RWPE1 (cell line): ENCODE data around the gene PDE1C.

ENCODE experiments used
- CTCF ChIA-PET: fragments of 350-600 bp; sonication (Branson Sonifier 250); formaldehyde crosslinking; extraction: SDS; loops from one replicate; lab custom pipeline; 2021; lab: Yijun Ruan, JAX
- POLR2A ChIA-PET: fragments of 400-600 bp; formaldehyde crosslinking; extraction: SDS; loops from one replicate; lab custom pipeline; 2020; ENCODE audit warnings: antibody characterized with exemption; ENCODE audit not compliant: low non-redundant PET; lab: Yijun Ruan, JAX
- DNase-seq: peaks from one replicate; pipeline ENCODE4 v3.0.0; 2012; ENCODE audit warnings: low spot score
- H3K27ac ChIP-seq: fragments of 450-650 bp; 2 replicates; pipeline ENCODE4 v1.5.1; 2017
- TF ChIP-seq, protein P1 (sequence below): fragments of 450-650 bp; conservative IDR thresholded peaks from 2 replicates; pipeline ENCODE4 v1.5.1; 2017; ENCODE audit warnings: low read depth, mild to moderate bottlenecking

The PDE1C gene

DNA sequence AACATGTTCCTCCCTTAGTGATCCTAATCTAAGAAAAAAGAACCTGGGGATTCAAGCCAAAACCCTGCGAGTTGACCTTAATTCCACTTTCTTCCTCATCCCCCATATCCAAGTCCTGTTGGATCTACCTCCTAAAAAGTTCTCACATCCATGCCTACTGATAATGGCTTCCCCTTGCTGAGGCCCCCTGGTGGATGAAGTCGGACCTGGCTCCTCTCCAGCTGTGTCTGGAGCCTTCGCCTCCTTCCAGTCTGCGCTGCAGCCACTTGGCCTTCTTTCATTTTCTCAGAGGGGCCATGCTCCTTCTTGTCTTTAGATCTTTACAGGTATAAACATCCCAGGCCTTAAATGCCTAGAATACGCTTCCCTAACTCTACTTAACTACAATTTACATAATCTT, 8.1 kb downstream of the PDE1C start:
- CTCF ChIA-PET, result interaction anchor here (0.6 kb wide), 1 partner anchor 130 kb away, joined by 4 read pairs; no protein-coding TSS in a partner anchor
- DNase-seq, result peak; percentile 18
- TF ChIP-seq, protein P1, sequence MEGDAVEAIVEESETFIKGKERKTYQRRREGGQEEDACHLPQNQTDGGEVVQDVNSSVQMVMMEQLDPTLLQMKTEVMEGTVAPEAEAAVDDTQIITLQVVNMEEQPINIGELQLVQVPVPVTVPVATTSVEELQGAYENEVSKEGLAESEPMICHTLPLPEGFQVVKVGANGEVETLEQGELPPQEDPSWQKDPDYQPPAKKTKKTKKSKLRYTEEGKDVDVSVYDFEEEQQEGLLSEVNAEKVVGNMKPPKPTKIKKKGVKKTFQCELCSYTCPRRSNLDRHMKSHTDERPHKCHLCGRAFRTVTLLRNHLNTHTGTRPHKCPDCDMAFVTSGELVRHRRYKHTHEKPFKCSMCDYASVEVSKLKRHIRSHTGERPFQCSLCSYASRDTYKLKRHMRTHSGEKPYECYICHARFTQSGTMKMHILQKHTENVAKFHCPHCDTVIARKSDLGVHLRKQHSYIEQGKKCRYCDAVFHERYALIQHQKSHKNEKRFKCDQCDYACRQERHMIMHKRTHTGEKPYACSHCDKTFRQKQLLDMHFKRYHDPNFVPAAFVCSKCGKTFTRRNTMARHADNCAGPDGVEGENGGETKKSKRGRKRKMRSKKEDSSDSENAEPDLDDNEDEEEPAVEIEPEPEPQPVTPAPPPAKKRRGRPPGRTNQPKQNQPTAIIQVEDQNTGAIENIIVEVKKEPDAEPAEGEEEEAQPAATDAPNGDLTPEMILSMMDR, result no peak
- POLR2A ChIA-PET, result no interaction called here
- H3K27ac ChIP-seq, result no peak overlapping the region

DNA sequence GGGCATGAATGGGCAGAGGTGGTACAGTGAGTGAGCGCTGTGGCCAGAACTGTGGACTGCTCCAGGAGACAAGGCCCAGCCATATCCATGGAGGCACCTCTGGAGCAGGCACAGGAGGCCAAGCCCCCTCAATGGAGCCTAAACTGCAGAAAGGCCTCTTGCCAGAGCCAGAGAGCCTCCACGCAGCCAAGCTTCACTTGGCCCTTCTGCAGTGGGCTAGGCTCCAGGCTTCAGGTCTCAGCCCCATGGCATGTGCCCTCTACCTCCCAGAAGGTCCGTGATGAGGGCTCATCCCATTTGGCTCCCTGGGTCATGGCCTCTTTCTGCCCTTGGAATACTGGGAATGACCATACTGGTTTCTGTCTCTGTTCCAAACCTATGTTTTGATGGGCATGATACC, 8.9 kb downstream of the PDE1C start:
- TF ChIP-seq, protein P1, result no peak
- no peak overlapping the region for H3K27ac ChIP-seq
- DNase-seq, result no peak
- ChIA-PET POLR2A (no interaction called here), CTCF (no interaction called here)

DNA sequence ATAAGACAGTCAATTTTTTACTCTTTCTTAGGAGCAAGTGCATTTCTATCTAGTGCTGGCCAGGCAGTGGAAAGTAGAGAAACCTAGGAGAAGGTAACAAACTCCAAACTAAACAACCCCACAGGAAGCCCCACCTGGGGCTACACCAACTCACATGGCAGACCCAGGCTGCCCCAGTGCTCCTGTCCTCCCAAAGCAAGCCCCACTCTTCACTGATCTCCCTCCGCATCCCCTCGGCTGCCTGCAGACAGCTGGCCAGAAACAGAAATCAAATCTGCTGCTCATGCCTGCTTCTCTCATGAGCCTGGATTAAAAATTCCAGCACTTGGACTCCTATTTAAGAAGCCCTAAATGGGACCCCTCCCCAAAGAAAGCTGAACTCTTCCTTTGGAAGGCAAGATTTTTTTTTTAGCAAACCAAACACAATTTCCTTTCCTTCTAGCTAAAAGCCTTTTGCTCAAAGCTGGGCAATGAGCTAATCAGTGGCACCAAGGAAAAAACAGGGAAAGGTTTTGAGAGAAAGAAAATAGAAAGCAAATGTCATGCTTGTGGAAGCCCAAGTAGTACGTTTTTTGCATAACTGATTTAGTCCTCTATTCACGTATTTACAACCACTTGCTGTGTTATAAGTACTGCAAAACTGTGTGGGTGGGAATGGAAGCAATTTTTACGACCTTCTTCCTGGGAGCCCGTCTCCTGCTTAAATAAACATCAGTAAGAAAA, 10.8 kb downstream of the PDE1C start:
- TF ChIP-seq, protein P1, result no peak
- DNase-seq, result no peak
- ChIA-PET POLR2A (no interaction called here), CTCF (no interaction called here)
- H3K27ac ChIP-seq, result no peak overlapping the region

DNA sequence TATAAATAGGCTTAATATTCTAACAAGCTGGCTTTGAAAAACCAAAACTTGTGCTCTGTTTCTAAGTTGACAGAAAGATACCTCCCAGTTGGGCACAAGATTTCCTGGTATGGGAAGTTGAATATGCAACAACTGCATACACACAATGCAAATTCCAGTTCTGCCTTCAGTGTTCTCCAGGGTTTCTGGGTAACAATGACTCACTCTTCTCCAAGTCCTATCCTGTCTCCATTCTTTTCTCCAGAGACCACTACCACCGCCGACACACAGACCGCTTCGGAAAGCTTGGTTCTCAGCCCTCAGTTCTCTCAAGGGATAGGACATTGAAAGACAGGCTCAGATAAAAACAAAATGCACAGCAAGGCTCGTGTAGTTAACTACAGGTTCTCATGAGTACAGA, 12.2 kb downstream of the PDE1C start:
- POLR2A ChIA-PET, result no interaction called here
- no peak overlapping the region for H3K27ac ChIP-seq
- TF ChIP-seq, protein P1, result no peak
- CTCF ChIA-PET, result no interaction called here
- DNase-seq, result no peak

DNA sequence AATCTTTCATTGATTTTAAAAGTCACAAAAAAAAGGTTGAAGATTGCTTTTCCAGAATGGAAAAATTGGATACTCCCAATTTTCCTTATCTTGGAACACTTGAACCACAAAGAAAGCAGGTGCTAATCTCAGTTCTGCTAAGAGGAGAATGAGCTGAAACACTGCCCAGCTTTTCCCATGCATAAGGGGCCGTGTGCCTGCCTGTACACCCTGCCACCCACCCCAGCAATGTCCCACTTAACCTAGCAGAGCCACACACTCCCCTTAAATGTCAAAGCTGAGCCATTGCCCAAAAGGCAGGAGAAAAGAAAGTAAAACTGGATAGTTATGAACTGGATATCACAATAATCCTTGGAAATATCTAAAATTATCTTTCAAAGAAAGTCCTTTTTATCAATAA, 13.4 kb downstream of the PDE1C start:
- no peak for DNase-seq
- H3K27ac ChIP-seq, result no peak overlapping the region
- ChIA-PET CTCF (no interaction called here), POLR2A (no interaction called here)
- TF ChIP-seq, protein P1, result no peak

DNA sequence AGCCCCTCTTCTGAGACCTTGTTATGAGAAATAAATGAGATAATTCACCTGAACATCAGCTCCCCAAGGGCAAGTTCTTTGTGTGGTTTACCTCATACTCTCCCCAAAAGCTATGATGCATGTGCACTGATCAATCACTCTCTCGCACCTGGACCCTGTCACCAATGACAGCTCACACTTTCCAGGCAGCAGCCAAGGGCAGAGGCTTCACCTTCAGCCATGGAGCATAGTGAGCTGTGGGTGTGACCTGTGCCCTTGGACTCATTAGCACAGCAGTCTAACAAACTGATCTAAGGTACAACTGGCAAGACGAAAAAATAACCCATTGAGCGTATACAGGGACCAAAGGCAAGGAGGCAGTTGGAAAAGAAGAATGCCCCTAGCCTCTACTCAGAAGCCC, 17.0 kb downstream of the PDE1C start:
- DNase-seq, result no peak
- ChIA-PET CTCF (no interaction called here), POLR2A (no interaction called here)
- TF ChIP-seq, protein P1, result no peak
- H3K27ac ChIP-seq, result no peak overlapping the region
